WERI-Rb-1 (cell line): ENCODE data around the gene CDH4.

ENCODE experiments used
- DNase-seq: peaks from one replicate; pipeline ENCODE4 v3.0.0-alpha.2; 2020
- H3K27ac ChIP-seq: fragments of 250-450 bp; sonication (Bioruptor Pico); 2 replicates; pipeline ENCODE4 v1.5.1; 2020; ENCODE audit warnings: mild to moderate bottlenecking, moderate library complexity
- H3K27me3 ChIP-seq: fragments of 250-450 bp; sonication (Bioruptor Pico); 2 replicates; pipeline ENCODE4 v1.5.1; 2021; ENCODE audit warnings: mild to moderate bottlenecking, low read depth, moderate library complexity; ENCODE audit not compliant: insufficient read depth, severe bottlenecking
- H3K36me3 ChIP-seq: fragments of 250-450 bp; sonication (Bioruptor Pico); 2 replicates; pipeline ENCODE4 v1.5.1; 2020; ENCODE audit warnings: mild to moderate bottlenecking, moderate library complexity
- H3K4me3 ChIP-seq: 2 replicates; pipeline ENCODE4 v1.5.1; 2011; ENCODE audit warnings: low read depth, mild to moderate bottlenecking, control low read depth, low read length
- H3K9me3 ChIP-seq: fragments of 250-450 bp; sonication (Bioruptor Pico); 2 replicates; pipeline ENCODE4 v1.5.1; 2021; ENCODE audit warnings: mild to moderate bottlenecking, moderate library complexity; ENCODE audit not compliant: severe bottlenecking
- CTCF ChIP-seq: IDR thresholded peaks from 2 replicates; pipeline ENCODE4 v1.5.1; 2011; ENCODE audit warnings: low read depth, mild to moderate bottlenecking, control low read depth, inconsistent platforms, low read length

The CDH4 gene

GRCh38 chr20:61454053-61454452, 202.0 kb downstream of the CDH4 start:
- DNase-seq = no peak
- Histone ChIP-seq H3K27ac (no peak overlapping the region), H3K36me3 (no peaks in the 10 kb centered on the region), H3K4me3 (no peak overlapping the region), H3K27me3 (peaks cover 79% of the 10 kb centered on the region), H3K9me3 (no peaks in the 10 kb centered on the region)
- TF ChIP-seq CTCF = no peak

- TF ChIP-seq CTCF = no peak
- no peaks in the 10 kb centered on the region for H3K36me3 ChIP-seq
- H3K9me3 ChIP-seq = no peaks in the 10 kb centered on the region
- peaks cover 78% of the 10 kb centered on the region for H3K27me3 ChIP-seq
- H3K4me3 ChIP-seq = no peak overlapping the region
- no peak overlapping the region for H3K27ac ChIP-seq
- no peak for DNase-seq
Observed at GRCh38 chr20:61455508-61456215, 203.6 kb downstream of the CDH4 start.

GRCh38 chr20:61457725-61458124, 205.7 kb downstream of the CDH4 start:
- DNase-seq = no peak
- no peak overlapping the region for H3K27ac ChIP-seq
- no peak overlapping the region for H3K4me3 ChIP-seq
- H3K9me3 ChIP-seq = no peaks in the 10 kb centered on the region
- H3K36me3 ChIP-seq = no peaks in the 10 kb centered on the region
- TF ChIP-seq CTCF = no peak
- H3K27me3 ChIP-seq = peaks cover 79% of the 10 kb centered on the region

GRCh38 chr20:61458146-61458746, 206.2 kb downstream of the CDH4 start:
- Histone ChIP-seq H3K36me3 (no peaks in the 10 kb centered on the region), H3K27ac (no peak overlapping the region), H3K27me3 (peaks cover 78% of the 10 kb centered on the region), H3K4me3 (no peak overlapping the region), H3K9me3 (no peaks in the 10 kb centered on the region)
- DNase-seq = no peak
- TF ChIP-seq CTCF = no peak

- DNase-seq = no peak
- TF ChIP-seq CTCF = no peak
- H3K4me3 ChIP-seq = no peak overlapping the region
- H3K36me3 ChIP-seq = no peaks in the 10 kb centered on the region
- H3K27me3 ChIP-seq = peaks cover 76% of the 10 kb centered on the region
- no peak overlapping the region for H3K27ac ChIP-seq
- no peaks in the 10 kb centered on the region for H3K9me3 ChIP-seq
Observed at GRCh38 chr20:61459266-61459665, 207.2 kb downstream of the CDH4 start.

- DNase-seq = no peak
- Histone ChIP-seq H3K27me3 (peaks cover 76% of the 10 kb centered on the region), H3K9me3 (no peaks in the 10 kb centered on the region), H3K36me3 (no peaks in the 10 kb centered on the region), H3K4me3 (no peak overlapping the region), H3K27ac (no peak overlapping the region)
- TF ChIP-seq CTCF = no peak
Observed at GRCh38 chr20:61459705-61460104, 207.6 kb downstream of the CDH4 start.
